Esophagus muscularis mucosa (tissue), 4 donors: ENCODE results near the gene TNRC6C. TPM values are rescaled to one million over a fixed set of nuclear protein-coding genes. Genes with fewer than 3 reads are reported as not detected.
A peak's percentile ranks its signal among the peaks of the same experiment; 100 is the strongest.

Experiments used
- DNase-seq: peaks from one replicate; pipeline ENCODE4 v3.0.0-alpha.2; 2017; ENCODE audit errors: extremely low spot score
- H3K27ac ChIP-seq, 4 donors: fragments of 200-600 bp; sonication (generic); replicated peaks in 1 of 4; 1 replicate in 3 of 4; 2 replicates in 1 of 4; pipeline ENCODE4 v1.5.1; 2016 to 2019; ENCODE audit warnings: mild to moderate bottlenecking in 1 of 4
- H3K27me3 ChIP-seq, 4 donors: fragments of 200-600 bp; sonication (generic); one replicate each; pipeline versions ENCODE4 v1.5.1 to v1.6.0; 2016 to 2019
- H3K36me3 ChIP-seq, 4 donors: fragments of 200-600 bp; sonication (generic); one replicate each; pipeline ENCODE4 v1.5.1; 2016 to 2019
- H3K4me1 ChIP-seq, 4 donors: fragments of 200-600 bp; sonication (generic); one replicate each; pipeline ENCODE4 v1.5.1; 2016 to 2019
- H3K4me3 ChIP-seq, 4 donors: fragments of 200-600 bp; sonication (generic); 1 replicate in 2 of 4; 2 replicates in 2 of 4; pipeline ENCODE4 v1.5.1; 2016 to 2019; ENCODE audit warnings: mild to moderate bottlenecking in 4 of 4, moderate library complexity in 1 of 4
- H3K9me3 ChIP-seq, 4 donors: fragments of 200-600 bp; sonication (generic); 1 replicate in 3 of 4; 2 replicates in 1 of 4; pipeline ENCODE4 v1.5.1; 2016 to 2019
- CTCF ChIP-seq, 3 experiments: fragments of 200-600 bp in 2 of 3; fragments of 450-650 bp in 1 of 3; sonication (generic) in 2 of 3; IDR thresholded peaks; one replicate each; pipeline ENCODE4 v1.5.1; 2017 to 2019; ENCODE audit warnings: antibody characterized with exemption in 3 of 3, mild to moderate bottlenecking in 2 of 3, moderate library complexity in 1 of 3
- EP300 ChIP-seq: sonication (generic); formaldehyde crosslinking; IDR thresholded peaks from one replicate; pipeline ENCODE4 v1.6.1; 2017; ENCODE audit warnings: antibody characterized with exemption
- POLR2A ChIP-seq: fragments of 450-650 bp; IDR thresholded peaks from one replicate; pipeline ENCODE4 v1.6.1; 2017; ENCODE audit warnings: antibody characterized with exemption, moderate library complexity, mild to moderate bottlenecking, low read depth
- POLR2AphosphoS5 ChIP-seq, 2 donors: sonication (generic); formaldehyde crosslinking; IDR thresholded peaks; one replicate each; pipeline ENCODE4 v1.6.1; 2017; ENCODE audit warnings: antibody characterized with exemption in 2 of 2
- WGBS: methylation state at CpG from one replicate; pipeline ENCODE4 v1.1.5; 2018; 5-methylcytosine and 5-hydroxymethylcytosine counted together
- intact Hi-C: fragments of 100-400 bp; cut with DNase I; formaldehyde crosslinking; loops from one replicate; pipeline ENCODE4 v1.15.1; 2023
- total RNA-seq, 4 donors: library from RNA; depleted of rRNA; stranded (reverse); fragments of >200 nt; gene quantifications; one replicate each; pipeline versions ENCODE4 v1.1.0 to v1.2.1, GENCODE V29; 2016

TNRC6C gene
- total RNA-seq, 4 donors from 2014 or later: 21.4 to 31.6 (median 29.0) TPM

- Histone ChIP-seq H3K4me1 (peaks cover 21 to 37% (median 30%) of the 10 kb centered on the region in 4 donors), H3K9me3 (no peaks in the 10 kb centered on the region), H3K4me3 (peak overlapping the region; percentile 68 to 89 (median 84)), H3K27me3 (no peaks in the 10 kb centered on the region), H3K27ac (peak overlapping the region; percentile 84 to 96 (median 92)), H3K36me3 (no peaks in the 10 kb centered on the region)
- WGBS: 27% methylated on average over 24 of the region's 24 CpGs
- intact Hi-C loops: no loop called here
- DNase-seq: peak; percentile 87
- TF ChIP-seq CTCF (IDR thresholded peaks at IDR 0.05): no peak
- TF ChIP-seq POLR2A: no peak
- no peak for TF ChIP-seq EP300
- no peak for TF ChIP-seq POLR2AphosphoS5 (IDR thresholded peaks at IDR 0.05)
Measured at GRCh38 chr17:77957235-77957856, 1.2 kb upstream of the TNRC6C start.

- no peak for DNase-seq
- Histone ChIP-seq H3K9me3 (no peaks in the 10 kb centered on the region), H3K4me3 (peak overlapping the region; percentile 68 to 89 (median 84)), H3K4me1 (peaks cover 33 to 51% (median 44%) of the 10 kb centered on the region in 4 donors), H3K27me3 (no peaks in the 10 kb centered on the region), H3K27ac (peak overlapping the region; percentile 84 to 96 (median 92)), H3K36me3 (no peaks in the 10 kb centered on the region)
- no peak for TF ChIP-seq POLR2A
- no peak for TF ChIP-seq POLR2AphosphoS5 (IDR thresholded peaks at IDR 0.05)
- no peak for TF ChIP-seq CTCF (IDR thresholded peaks at IDR 0.05)
- TF ChIP-seq EP300: no peak
- intact Hi-C loops: no loop called here
- WGBS: no CpG with 5 or more reads among the region's 79 CpGs
Measured at GRCh38 chr17:77958716-77959125, 218 bp downstream of the TNRC6C start.

GRCh38 chr17:77959126-77959925 lies 823 bp downstream of the TNRC6C start:
- under 1% methylated on average over 37 of the region's 92 CpGs for WGBS
- intact Hi-C loops: no loop called here
- no peaks in the 10 kb centered on the region for H3K36me3 ChIP-seq
- peak overlapping the region; percentile 68 to 89 (median 84) for H3K4me3 ChIP-seq
- peaks cover 37 to 57% (median 50%) of the 10 kb centered on the region in 4 donors for H3K4me1 ChIP-seq
- no peaks in the 10 kb centered on the region for H3K27me3 ChIP-seq
- no peaks in the 10 kb centered on the region for H3K9me3 ChIP-seq
- TF ChIP-seq EP300 (no peak), CTCF (IDR thresholded peaks at IDR 0.05) (no peak), POLR2AphosphoS5 (IDR thresholded peaks at IDR 0.05) (no peak), POLR2A (no peak)
- peak; percentile 88 for DNase-seq
- H3K27ac ChIP-seq: peak overlapping the region; percentile 84 to 96 (median 92)

- 17% methylated on average over 23 of the region's 23 CpGs for WGBS
- TF ChIP-seq CTCF (IDR thresholded peaks at IDR 0.05) (no peak), POLR2AphosphoS5 (IDR thresholded peaks at IDR 0.05) (peak; percentile 43 to 58), POLR2A (no peak), EP300 (no peak)
- H3K27me3 ChIP-seq: no peaks in the 10 kb centered on the region
- peaks cover 44 to 64% (median 57%) of the 10 kb centered on the region in 4 donors for H3K4me1 ChIP-seq
- H3K36me3 ChIP-seq: no peaks in the 10 kb centered on the region
- peak; percentile 88 for DNase-seq
- H3K4me3 ChIP-seq: peak overlapping the region; percentile 68 to 89 (median 84)
- peak overlapping the region; percentile 84 to 96 (median 92) for H3K27ac ChIP-seq
- intact Hi-C loops: loop anchor here (5.0 kb wide), 1 partner anchor 37 kb away; no protein-coding TSS in a partner anchor
- H3K9me3 ChIP-seq: no peaks in the 10 kb centered on the region
Measured at GRCh38 chr17:77959926-77960521, 1.5 kb downstream of the TNRC6C start.
